ENCODE measurements around the gene GGCT.

GGCT gene

DNA sequence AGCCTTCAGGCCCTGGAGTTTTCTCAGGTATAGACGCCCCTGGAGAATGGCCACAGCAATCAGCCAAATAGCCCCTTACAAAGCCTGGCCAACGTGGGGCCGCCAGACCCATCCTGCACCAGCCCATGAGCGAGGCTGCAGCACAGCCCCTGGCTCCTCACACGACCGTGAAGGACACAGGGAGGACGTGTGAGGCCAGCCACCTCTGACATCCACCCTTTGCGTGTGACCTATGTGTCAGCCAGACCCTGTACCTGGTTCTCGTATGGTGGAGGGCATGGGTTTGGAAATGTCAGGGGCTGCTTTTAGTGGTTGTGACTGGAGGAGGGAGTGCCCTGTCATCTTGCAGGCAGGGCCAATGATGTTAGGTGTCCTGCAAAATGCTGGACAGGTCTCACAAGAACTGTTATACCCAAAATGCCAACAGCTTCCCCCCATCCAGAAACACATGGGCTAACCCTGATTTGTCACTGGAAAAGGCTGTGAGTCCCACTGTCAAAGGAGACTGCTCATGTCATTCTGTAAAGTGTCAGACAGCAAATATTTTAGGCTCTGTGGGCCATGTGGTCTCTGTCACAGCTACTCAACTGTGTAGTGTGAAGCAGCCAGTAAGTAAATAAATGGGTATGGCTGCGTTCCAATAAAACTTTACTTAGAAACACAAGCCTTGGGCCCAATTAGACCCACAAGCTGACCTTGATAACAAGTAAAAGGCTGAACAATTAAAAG, 56.0 kb downstream of the GGCT start:
- Histone ChIP-seq H3K9me2 (replicated peaks; ENCODE audit: insufficient read depth, low read length) (no peaks in the 10 kb centered on the region), H3K27ac (ENCODE audit: low read depth, low read length) (no peak overlapping the region), H3K79me2 (ENCODE audit: insufficient read depth, low read length) (no peaks in the 10 kb centered on the region), H3K9ac (ENCODE audit: low read length) (no peak overlapping the region), H3K9me3 (ENCODE audit: insufficient read depth, low read length) (no peaks in the 10 kb centered on the region), H3F3A (ENCODE audit: insufficient read depth) (no peaks in the 10 kb centered on the region), H3K4me2 (ENCODE audit: low read depth, low read length, poor library complexity, severe bottlenecking) (no peak overlapping the region), H3K27me3 (ENCODE audit: low read length) (no peaks in the 10 kb centered on the region), H2AFZ (ENCODE audit: low read depth, low read length, severe bottlenecking) (no peak overlapping the region), H3K36me3 (ENCODE audit: low read length) (no peaks in the 10 kb centered on the region), H3K4me3 (ENCODE audit: insufficient read depth, low read length, poor library complexity, severe bottlenecking) (no peak overlapping the region), H4K20me1 (ENCODE audit: low read depth, low read length) (no peaks in the 10 kb centered on the region)
- TF ChIP-seq EZH2phosphoT487 (conservative IDR thresholded peaks at IDR 0.05; ENCODE audit: low read length) = no peak
- TF ChIP-seq, protein P1, sequence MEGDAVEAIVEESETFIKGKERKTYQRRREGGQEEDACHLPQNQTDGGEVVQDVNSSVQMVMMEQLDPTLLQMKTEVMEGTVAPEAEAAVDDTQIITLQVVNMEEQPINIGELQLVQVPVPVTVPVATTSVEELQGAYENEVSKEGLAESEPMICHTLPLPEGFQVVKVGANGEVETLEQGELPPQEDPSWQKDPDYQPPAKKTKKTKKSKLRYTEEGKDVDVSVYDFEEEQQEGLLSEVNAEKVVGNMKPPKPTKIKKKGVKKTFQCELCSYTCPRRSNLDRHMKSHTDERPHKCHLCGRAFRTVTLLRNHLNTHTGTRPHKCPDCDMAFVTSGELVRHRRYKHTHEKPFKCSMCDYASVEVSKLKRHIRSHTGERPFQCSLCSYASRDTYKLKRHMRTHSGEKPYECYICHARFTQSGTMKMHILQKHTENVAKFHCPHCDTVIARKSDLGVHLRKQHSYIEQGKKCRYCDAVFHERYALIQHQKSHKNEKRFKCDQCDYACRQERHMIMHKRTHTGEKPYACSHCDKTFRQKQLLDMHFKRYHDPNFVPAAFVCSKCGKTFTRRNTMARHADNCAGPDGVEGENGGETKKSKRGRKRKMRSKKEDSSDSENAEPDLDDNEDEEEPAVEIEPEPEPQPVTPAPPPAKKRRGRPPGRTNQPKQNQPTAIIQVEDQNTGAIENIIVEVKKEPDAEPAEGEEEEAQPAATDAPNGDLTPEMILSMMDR (IDR thresholded peaks at IDR 0.05; ENCODE audit: insufficient read depth, low read length, poor library complexity, severe bottlenecking) = no peak

DNA sequence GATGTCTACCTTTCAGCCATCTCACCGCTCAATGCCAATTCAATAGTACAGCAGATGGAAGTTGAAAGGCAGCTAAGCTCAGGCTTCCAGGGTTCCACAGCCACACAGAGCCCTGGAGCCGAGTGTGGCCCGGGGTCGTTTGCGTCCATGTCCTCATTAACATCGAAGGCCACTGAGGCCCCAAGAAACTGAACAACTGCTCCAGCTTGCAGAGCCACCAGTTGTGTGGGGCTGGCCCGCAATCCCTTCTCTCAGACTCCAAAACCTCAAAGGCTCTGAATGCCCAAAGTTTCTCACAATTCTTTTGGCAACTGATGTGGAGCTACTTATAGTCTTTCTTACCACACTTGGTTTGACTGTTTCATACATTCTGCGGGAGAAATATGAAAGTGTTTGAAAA, 57.2 kb downstream of the GGCT start:
- no peak for TF ChIP-seq EZH2phosphoT487 (conservative IDR thresholded peaks at IDR 0.05; ENCODE audit: low read length)
- TF ChIP-seq, protein P1 (IDR thresholded peaks at IDR 0.05; ENCODE audit: insufficient read depth, low read length, poor library complexity, severe bottlenecking) = no peak
- no peak overlapping the region for H2AFZ ChIP-seq (ENCODE audit: low read depth, low read length, severe bottlenecking)
- no peaks in the 10 kb centered on the region for H3K9me2 ChIP-seq (replicated peaks; ENCODE audit: insufficient read depth, low read length)
- no peaks in the 10 kb centered on the region for H3K27me3 ChIP-seq (ENCODE audit: low read length)
- no peak overlapping the region for H3K4me3 ChIP-seq (ENCODE audit: insufficient read depth, low read length, poor library complexity, severe bottlenecking)
- H3K27ac ChIP-seq (ENCODE audit: low read depth, low read length) = no peak overlapping the region
- no peaks in the 10 kb centered on the region for H3K36me3 ChIP-seq (ENCODE audit: low read length)
- no peaks in the 10 kb centered on the region for H3K79me2 ChIP-seq (ENCODE audit: insufficient read depth, low read length)
- H3K9me3 ChIP-seq (ENCODE audit: insufficient read depth, low read length) = no peaks in the 10 kb centered on the region
- no peaks in the 10 kb centered on the region for H3F3A ChIP-seq (ENCODE audit: insufficient read depth)
- H3K4me2 ChIP-seq (ENCODE audit: low read depth, low read length, poor library complexity, severe bottlenecking) = no peak overlapping the region
- no peak overlapping the region for H3K9ac ChIP-seq (ENCODE audit: low read length)
- H4K20me1 ChIP-seq (ENCODE audit: low read depth, low read length) = no peaks in the 10 kb centered on the region
